ENCODE data around the gene SLC25A11. TPM values are rescaled to one million over a fixed set of nuclear protein-coding genes. Genes with fewer than 3 reads are reported as not detected.

SLC25A11 gene
- total RNA-seq, 1 donor from 2014 or later: 44.7 TPM

DNA sequence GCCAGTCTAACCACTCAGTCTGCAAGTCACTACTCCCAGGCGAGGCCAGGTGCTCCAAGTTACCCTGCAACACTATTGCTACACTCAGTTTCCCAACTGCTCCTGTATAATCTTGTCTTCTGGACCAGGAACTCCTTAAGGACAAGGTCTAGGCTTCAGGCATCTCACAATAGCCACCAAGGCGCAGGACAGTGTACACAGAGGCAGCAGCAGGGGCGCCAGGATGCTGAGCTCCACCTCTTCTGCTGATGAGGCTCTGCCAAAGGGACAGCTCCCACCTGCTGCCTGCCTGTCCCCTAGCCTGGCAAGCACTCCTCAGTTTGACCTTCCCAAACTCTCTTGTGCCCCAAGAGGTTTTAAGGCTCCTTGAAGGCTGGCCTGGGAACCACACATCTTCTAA, 3.4 kb downstream of the SLC25A11 start:
- Histone ChIP-seq H3K4me3 (ENCODE audit: low read depth, low read length) (no peak overlapping the region), H3K36me3 (ENCODE audit: control insufficient read depth, insufficient read depth, low read length) (no peaks in the 10 kb centered on the region), H3K27me3 (ENCODE audit: control insufficient read depth, insufficient read depth, low read length) (no peaks in the 10 kb centered on the region)
- DNase-seq (ENCODE audit: low read depth): no peak
- TF ChIP-seq, protein P1, sequence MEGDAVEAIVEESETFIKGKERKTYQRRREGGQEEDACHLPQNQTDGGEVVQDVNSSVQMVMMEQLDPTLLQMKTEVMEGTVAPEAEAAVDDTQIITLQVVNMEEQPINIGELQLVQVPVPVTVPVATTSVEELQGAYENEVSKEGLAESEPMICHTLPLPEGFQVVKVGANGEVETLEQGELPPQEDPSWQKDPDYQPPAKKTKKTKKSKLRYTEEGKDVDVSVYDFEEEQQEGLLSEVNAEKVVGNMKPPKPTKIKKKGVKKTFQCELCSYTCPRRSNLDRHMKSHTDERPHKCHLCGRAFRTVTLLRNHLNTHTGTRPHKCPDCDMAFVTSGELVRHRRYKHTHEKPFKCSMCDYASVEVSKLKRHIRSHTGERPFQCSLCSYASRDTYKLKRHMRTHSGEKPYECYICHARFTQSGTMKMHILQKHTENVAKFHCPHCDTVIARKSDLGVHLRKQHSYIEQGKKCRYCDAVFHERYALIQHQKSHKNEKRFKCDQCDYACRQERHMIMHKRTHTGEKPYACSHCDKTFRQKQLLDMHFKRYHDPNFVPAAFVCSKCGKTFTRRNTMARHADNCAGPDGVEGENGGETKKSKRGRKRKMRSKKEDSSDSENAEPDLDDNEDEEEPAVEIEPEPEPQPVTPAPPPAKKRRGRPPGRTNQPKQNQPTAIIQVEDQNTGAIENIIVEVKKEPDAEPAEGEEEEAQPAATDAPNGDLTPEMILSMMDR (IDR thresholded peaks at IDR 0.05; ENCODE audit: insufficient read depth, low read length, poor library complexity, severe bottlenecking): no peak

DNA sequence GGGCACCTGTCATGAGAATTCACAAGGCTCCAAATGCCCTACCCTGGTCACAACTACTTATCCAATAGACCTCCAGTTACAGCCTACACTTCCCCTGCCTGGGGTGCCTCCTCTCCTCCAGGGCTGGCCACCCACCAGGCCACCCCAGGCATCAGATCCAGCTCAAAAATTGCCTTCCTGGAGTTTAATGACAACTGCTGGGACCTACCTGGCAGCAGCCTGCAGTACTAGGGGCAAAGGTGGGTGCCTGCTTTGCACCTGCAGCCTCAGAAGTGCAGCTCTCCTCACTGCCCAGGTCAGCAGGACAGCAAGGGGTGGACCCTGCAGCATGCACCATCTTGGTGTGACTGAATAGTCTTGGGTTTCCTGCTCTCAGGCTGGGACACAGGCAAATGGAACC, 4.2 kb downstream of the SLC25A11 start:
- H3K27me3 ChIP-seq (ENCODE audit: control insufficient read depth, insufficient read depth, low read length): no peaks in the 10 kb centered on the region
- TF ChIP-seq, protein P1 (IDR thresholded peaks at IDR 0.05; ENCODE audit: insufficient read depth, low read length, poor library complexity, severe bottlenecking): no peak

DNA sequence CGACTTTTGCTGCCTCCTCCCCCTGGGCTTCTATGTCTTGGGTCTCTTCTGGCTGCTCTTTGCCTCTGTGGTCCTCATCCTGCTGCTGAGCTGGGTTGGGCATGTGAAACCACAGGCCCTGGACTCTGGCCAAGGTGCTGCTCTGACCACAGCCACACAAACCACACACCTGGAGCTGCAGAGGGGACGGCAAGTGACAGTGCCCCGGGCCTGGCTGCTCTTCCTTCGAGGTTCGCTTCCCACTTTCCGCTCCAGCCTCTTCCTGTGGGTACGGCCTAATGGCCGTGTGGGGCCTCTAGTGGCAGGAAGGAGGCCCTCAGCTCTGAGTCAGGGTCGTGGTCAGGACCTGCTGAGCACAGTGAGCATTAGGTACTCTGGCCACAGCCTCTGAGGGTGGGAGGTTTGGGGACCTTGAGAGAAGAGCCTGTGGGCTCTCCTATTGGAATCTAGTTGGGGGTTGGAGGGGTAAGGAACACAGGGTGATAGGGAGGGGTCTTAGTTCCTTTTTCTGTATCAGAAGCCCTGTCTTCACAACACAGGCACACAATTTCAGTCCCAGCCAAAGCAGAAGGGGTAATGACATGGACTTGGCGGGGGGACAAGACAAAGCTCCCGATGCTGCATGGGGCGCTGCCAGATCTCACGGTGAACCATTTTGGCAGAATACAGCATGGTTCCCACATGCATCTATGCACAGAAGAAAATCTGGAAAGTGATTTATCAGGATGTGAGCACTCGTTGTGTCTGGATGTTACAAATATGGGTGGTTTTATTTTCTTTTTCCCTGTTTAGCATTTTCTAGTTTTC, 5.5 kb downstream of the SLC25A11 start:
- Histone ChIP-seq H3K4me3 (ENCODE audit: low read depth, low read length) (no peak overlapping the region), H3K36me3 (ENCODE audit: control insufficient read depth, insufficient read depth, low read length) (no peaks in the 10 kb centered on the region), H3K27me3 (ENCODE audit: control insufficient read depth, insufficient read depth, low read length) (no peaks in the 10 kb centered on the region)
- TF ChIP-seq, protein P1 (IDR thresholded peaks at IDR 0.05; ENCODE audit: insufficient read depth, low read length, poor library complexity, severe bottlenecking): peak; percentile 48
- no peak for DNase-seq (ENCODE audit: low read depth)

More for the DNA sequence above, 4.2 kb downstream of the SLC25A11 start:
- no peak for DNase-seq (ENCODE audit: low read depth)
- no peaks in the 10 kb centered on the region for H3K36me3 ChIP-seq (ENCODE audit: control insufficient read depth, insufficient read depth, low read length)
- no peak overlapping the region for H3K4me3 ChIP-seq (ENCODE audit: low read depth, low read length)

DNA sequence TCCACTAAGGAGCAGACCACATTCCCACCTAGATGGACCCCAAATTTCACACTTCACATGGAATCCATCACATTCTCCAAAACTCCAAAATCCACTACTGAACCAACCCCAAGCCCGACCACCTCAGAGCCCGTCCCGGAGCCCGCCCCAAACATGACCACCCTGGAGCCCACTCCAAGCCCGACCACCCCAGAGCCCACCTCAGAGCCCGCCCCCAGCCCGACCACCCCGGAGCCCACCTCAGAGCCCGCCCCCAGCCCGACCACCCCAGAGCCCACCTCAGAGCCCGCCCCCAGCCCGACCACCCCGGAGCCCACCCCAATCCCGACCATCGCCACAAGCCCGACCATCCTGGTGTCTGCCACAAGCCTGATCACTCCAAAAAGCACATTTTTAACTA, 6.2 kb downstream of the SLC25A11 start:
- DNase-seq (ENCODE audit: low read depth): no peak
- no peak overlapping the region for H3K4me3 ChIP-seq (ENCODE audit: low read depth, low read length)
- no peaks in the 10 kb centered on the region for H3K36me3 ChIP-seq (ENCODE audit: control insufficient read depth, insufficient read depth, low read length)
- TF ChIP-seq, protein P1 (IDR thresholded peaks at IDR 0.05; ENCODE audit: insufficient read depth, low read length, poor library complexity, severe bottlenecking): no peak
- no peaks in the 10 kb centered on the region for H3K27me3 ChIP-seq (ENCODE audit: control insufficient read depth, insufficient read depth, low read length)

DNA sequence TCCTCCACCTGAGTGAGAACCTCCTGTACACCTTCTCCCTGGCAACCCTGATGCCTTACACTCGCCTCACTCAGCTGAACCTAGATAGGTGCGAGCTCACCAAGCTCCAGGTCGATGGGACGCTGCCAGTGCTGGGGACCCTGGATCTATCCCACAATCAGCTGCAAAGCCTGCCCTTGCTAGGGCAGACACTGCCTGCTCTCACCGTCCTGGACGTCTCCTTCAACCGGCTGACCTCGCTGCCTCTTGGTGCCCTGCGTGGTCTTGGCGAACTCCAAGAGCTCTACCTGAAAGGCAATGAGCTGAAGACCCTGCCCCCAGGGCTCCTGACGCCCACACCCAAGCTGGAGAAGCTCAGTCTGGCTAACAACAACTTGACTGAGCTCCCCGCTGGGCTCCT, 7.1 kb downstream of the SLC25A11 start:
- no peak for DNase-seq (ENCODE audit: low read depth)

More for the DNA sequence above, 7.1 kb downstream of the SLC25A11 start:
- TF ChIP-seq, protein P1 (IDR thresholded peaks at IDR 0.05; ENCODE audit: insufficient read depth, low read length, poor library complexity, severe bottlenecking): no peak
- Histone ChIP-seq H3K4me3 (ENCODE audit: low read depth, low read length) (no peak overlapping the region), H3K36me3 (ENCODE audit: control insufficient read depth, insufficient read depth, low read length) (no peaks in the 10 kb centered on the region), H3K27me3 (ENCODE audit: control insufficient read depth, insufficient read depth, low read length) (no peaks in the 10 kb centered on the region)

Measured in kidney epithelial cell (primary cell).